Limb (tissue), 2 donors: ENCODE data around the gene BTBD7.

Experiments
- DNase-seq, 2 donors: peaks; one replicate each; pipeline ENCODE4 v3.0.0-alpha.2; 2016; ENCODE audit errors: extremely low spot score in 2 of 2

Gene BTBD7

DNA sequence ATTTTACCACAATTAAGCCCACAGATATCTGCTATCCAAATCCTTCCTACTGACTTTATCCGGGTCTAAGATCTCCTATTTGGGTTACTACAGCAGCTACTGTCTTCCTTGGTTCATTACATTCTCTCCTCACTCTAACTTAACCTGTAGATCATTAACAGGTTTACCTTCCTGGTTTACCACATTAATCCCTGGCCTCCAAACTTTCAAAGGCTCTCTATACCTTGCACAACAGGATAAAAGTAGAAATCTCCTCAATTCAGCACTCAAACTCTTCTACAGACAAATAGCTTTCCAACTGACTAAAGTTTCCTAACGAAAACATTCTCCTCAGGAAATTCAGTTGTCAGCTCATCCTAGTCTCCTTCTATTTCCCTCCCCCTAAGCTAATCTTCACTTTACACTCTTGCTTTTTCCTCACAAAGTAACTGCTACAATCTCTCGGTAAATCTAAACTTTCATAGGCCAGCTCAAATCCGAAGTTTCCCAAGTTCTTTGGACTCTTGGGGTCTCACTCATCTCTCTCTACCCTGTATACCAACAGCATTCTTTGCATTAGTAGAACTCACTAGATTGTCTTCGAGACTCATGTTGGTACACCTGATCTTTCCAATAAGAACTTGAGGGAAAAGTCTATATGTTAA, 2.7 kb downstream of the BTBD7 start:
- no peak for DNase-seq

GRCh38 chr14:93328546-93328945, 4.3 kb downstream of the BTBD7 start:
- no peak for DNase-seq

DNA sequence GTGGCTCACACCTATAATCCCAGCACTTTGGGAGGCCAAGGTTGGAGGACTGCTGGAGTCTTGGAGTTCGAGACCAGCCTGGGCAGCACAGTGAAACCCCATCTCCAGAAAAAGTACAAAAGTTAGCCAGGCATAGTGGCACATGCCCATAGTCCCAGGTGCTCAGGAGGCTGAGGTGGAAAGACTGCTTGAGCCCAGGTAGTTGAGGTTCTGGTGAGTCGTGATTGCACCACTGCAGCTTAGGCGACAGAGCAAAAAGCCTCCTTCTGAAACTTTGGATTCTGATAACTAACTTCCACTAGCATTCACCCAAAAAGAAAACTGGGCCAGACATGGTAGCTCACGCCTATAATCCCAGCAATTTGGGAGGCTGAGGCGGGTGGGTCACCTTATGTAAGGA, 6.6 kb downstream of the BTBD7 start:
- no peak for DNase-seq

GRCh38 chr14:93323600-93324174, 9.1 kb downstream of the BTBD7 start:
- DNase-seq, result no peak

- DNase-seq, result no peak
Measured at GRCh38 chr14:93322929-93323599, 9.8 kb downstream of the BTBD7 start.

GRCh38 chr14:93320489-93320888, 12.3 kb downstream of the BTBD7 start:
- no peak for DNase-seq

DNA sequence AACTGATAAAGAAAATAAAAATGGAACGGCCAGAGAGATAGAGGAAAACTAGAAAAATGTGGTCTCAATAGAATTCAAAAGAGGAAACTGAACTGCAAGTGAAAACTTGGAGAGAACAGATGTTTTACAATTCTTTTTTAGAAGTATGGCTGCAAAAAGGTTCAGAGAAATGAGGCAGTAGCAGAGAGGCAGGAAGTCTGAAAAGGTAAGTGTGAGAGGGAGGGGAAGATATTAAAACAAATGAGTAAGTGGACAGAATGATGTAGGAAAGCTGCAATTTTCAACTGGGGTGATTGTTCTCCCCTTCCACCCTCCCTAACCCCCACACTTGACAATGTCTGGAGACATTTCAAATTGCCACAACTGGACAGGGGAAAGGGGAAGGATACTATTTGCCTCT, 12.9 kb downstream of the BTBD7 start:
- DNase-seq, result no peak

GRCh38 chr14:93319494-93319893, 13.3 kb downstream of the BTBD7 start:
- no peak for DNase-seq

- DNase-seq, result no peak
Measured at GRCh38 chr14:93318927-93319326, 13.9 kb downstream of the BTBD7 start.

DNA sequence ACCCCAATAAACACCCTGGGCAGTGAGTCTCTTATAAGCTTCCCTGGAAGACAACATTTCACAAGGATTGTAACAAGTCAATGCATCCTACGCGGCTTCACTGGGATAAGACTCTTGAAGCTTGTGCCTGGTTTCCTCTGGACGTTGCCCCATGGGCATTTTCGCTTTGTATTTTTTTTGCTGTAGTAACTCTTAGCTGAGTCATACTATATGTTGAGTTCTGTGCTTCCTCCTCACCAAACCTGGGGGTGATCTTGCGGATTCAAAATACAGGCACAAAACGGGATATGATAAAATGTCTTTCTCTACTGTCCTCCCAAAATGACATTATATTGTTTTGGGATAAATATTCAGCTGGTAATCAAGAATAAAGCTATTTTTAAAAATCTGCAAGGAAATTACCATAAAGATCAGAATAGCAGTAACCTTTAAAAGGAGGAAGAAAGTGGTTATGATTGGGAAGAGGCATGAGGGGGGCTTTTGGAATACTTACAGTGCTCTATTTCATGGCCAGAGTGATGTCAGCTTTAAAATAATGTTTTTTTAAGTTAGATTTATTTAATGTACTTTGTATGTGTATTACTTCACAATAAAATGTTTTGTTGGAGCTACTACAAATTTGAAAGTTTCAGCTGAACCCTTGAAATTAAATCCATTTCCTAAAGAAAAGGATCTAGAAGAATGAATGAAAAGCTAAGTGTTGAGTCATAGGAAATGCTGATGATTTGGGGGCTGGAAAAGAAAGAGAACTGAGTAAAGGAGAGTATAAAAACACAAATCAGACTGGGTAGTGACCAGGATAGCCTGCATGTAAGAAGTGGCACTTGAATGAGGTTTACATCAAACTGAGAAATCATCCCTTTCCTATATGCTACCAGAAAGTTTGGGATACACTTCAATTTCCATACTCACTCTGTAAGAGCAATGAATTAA, 14.7 kb downstream of the BTBD7 start:
- no peak for DNase-seq

DNA sequence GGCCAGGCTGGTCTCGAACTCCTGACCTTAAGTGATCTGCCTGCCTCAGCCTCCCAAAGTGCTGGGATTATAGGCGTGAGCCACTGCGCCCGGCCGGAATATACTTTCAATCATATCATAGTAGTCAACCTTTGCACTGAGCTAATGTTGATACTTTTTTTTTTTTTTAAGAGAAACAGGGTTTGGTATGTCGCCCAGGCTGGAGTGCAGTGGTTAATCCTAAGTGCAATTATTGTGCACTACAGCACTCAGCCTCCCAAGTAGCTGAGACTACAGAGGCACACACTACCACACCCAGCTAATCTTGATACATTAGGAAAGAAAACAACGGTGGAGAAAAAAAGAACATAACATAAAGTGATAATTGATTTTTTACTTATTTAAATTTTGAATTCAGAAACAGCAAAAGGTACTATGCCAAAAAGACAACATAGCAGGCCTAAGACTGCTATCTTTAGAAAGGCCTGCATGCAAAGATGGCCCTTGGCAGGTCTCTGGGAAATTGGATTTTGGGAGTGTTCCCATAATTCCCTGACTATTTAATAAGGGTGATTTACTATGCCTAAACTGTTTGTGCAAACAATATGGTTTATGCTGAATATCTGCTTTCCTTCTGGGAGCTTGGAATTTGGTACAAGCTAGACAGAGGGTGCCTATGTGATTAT, 15.5 kb downstream of the BTBD7 start:
- no peak for DNase-seq

- no peak for DNase-seq
Measured at GRCh38 chr14:93316716-93317115, 16.1 kb downstream of the BTBD7 start.

DNA sequence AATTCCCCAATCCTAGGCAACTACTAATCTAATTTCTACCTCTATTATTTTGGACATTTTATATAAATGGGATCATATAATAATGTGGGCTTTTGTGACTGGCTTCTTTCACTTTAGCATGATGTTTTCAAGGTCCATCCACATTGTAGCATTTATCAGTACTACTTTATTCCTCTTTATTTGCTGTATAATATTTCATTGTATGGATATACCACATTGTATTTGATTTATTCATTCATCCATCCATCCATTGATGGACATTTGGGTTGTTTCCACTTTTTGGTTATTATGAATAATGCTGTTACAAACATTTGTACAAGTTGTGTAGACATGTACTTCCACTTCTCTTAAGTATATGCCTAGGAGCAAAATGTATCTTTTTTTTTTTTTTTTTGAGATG, 17.3 kb downstream of the BTBD7 start:
- DNase-seq, result no peak

DNA sequence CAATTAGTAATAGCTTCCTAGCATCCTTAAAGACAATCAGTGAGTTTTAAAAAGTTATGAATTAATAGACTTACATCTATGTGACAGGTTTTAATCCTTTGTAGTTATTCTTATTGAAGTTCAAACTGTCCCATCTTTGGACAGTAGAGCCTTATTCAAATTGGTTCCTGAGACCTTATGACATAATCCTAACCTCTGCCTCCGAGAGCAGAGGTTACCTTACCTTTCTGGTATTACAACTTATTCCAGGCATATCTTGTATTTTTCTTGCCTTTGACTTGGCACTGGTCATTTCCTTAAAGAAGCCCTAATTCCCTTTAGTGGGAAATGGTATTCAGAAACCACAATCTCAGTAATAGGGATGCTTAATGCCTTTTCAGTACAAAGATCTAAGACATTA, 21.8 kb downstream of the BTBD7 start:
- DNase-seq, result no peak

DNA sequence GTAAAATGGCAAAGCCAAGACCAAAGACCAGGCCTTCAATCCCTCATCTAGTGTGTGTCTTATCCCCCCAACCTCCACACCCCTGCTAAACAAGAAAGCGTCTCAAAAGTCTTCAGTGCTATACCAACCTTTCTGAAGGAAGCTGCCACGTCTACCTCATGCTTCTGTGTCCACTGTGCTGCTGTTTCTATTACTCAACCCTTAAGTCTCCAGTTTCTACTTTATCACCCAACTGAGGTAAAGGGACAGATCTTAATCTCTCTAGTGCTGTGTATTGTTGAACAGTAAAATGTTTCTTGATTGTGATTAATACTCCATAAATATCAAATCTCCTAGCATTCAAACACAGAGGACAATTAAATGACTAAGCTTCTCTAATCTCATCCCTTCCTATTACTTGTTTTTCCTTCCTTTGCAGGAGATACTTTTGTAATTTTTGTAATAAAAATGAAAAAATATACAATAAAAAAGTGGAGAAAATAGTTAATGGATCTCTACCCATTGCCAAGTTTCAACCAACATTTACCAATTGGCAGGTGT, 23.3 kb downstream of the BTBD7 start:
- DNase-seq, result no peak

GRCh38 chr14:93308686-93309345, 24.0 kb downstream of the BTBD7 start:
- no peak for DNase-seq

- DNase-seq, result no peak
Measured at GRCh38 chr14:93306812-93307211, 26.0 kb downstream of the BTBD7 start.

DNA sequence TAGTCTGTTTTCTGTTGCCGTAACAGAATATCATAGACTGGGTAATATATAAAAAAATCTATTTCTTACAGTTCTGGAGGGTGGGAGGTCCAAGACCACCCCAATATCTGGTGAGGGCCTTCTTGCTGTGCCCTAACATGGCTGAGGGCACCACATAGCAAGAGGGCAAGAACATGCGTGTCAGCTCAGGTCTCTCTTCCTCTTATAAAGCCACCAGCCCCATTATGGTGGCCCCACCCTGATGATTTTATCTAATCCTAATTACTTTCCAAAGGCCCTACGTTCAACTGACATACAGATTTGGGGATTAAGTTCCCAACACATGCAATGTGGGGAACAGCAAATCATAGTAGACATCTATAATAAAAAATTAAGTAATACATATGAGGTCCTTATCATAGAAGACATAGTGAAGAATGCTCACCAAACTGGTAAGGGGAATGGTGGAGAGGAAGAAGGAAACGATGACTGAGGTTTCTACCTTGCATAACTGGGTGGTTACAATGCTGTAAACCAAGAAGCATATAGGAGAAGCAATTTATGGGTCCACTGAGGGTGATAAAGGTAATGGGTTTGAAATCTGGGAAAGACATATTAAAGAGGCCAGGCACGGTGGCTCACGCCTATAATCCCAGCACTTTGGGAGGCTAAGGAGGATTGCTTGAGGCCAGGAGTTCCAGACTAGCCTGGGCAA, 27.0 kb downstream of the BTBD7 start:
- DNase-seq, result no peak

GRCh38 chr14:93304771-93305170, 28.1 kb downstream of the BTBD7 start:
- DNase-seq, result no peak

GRCh38 chr14:93303659-93304058, 29.2 kb downstream of the BTBD7 start:
- DNase-seq, result no peak
